Stimulated activated CD4-positive, alpha-beta T cell treated with anti-CD3 and anti-CD28 coated beads, Interleukin-2, amount 100 ng/mL, for 48 hours (primary cell): ENCODE data around the gene AKAP10.
"Not testable (repeated sequence)": the region's sequence is repeated elsewhere in the genome, so short reads cannot be mapped to it uniquely, and the experiment has no call there.

Experiments
- DNase-seq, 2 donors: peaks; one replicate each; pipeline ENCODE4 v3.0.0-alpha.2; 2020

Gene AKAP10

DNA sequence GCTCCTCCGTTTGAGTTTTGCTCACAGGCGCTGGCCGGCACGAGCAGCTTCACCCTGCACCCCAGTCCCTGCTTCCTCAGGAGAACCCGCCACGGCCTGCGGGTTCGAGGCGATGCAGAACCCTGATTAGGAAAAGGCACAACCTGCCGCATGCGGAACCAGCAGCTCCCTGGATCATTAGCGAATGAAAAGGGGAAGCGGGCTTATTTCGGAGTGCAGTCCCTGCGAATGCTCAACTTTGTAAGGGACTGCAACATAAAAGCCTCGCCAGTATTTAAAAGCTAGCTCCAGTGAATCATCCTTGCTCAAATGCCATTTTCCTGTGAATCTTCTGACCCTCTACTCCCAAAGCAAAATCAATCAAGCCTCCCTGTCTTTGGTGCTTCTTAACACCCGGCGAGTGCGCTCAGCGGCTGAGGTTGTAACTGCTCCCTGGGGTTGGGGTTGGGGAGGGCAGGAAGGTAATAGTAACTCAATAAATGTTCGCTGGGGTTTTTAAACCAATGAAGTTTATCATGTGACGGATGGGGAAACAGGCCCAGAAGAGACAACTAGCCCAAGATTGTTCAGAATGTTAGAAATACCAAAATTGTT, 678 bp upstream of the AKAP10 start:
- DNase-seq, result peak; percentile 19 to 30

- no peak for DNase-seq
These were observed 2.0 kb downstream of the AKAP10 start for GRCh38 chr17:19975601-19976000.

- no peak for DNase-seq
These were observed 4.5 kb downstream of the AKAP10 start for GRCh38 chr17:19973156-19973555.

- DNase-seq, result not testable (repeated sequence)
These were observed 14.7 kb downstream of the AKAP10 start for GRCh38 chr17:19962954-19963353.

DNA sequence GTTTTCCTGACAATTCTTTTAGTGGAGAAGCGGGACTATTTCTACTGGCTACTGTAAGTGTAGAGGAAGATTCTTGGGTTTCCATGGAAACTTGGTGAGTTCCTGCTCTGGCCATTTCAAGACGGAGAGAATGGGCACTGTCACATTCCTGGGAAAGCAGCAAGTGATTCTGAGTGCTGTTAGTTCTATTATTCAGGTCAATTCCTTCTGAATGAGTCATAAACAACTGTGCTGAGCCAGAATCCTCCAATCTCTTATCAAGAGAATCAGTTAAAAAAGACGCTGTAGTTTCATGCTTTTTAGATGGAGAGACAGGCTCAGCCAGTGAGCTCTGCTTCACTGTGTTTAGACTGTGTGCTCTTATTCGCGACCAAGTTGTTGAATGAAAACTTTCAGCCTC, 19.6 kb downstream of the AKAP10 start:
- no peak for DNase-seq

GRCh38 chr17:19955099-19955498, 22.5 kb downstream of the AKAP10 start:
- DNase-seq, result no peak

DNA sequence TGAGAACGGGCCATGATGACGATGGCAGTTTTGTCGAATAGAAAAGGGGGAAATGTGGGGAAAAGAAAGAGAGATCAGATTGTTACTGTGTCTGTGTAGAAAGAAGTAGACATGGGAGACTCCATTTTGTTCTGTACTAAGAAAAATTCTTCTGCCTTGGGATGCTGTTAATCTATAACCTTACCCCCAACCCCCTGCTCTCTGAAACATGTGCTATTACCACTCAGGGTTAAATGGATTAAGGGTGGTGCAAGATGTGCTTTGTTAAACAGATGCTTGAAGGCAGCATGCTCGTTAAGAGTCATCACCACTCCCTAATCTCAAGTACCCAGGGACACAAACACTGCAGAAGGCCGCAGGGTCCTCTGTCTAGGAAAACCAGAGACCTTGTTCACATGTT, 26.2 kb downstream of the AKAP10 start:
- not testable (repeated sequence) for DNase-seq

DNA sequence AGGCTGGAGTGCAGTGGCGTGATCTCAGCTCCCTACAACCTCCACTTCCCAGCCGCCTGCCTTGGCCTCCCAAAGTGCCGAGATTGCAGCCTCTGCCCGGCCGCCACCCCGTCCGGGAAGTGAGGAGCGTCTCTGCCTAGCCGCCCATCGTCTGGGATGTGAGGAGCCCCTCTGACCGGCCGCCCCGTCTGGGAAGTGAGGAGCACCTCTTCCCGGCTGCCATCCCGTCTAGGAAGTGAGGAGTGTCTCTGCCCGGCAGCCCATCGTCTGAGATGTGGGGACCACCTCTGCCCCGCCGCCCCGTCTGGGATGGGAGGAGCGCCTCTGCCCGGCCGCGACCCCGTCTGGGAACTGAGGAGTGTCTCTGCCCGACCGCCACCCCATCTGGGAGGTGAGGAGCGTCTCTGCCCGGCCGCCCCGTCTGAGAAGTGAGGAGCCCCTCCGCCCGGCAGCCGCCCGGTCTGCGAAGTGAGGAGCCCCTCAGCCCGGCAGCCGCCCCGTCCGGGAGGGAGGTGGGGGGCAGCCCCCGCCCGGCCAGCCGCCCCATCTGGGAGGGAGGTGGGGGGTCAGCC, 26.9 kb downstream of the AKAP10 start:
- not testable (repeated sequence) for DNase-seq

DNA sequence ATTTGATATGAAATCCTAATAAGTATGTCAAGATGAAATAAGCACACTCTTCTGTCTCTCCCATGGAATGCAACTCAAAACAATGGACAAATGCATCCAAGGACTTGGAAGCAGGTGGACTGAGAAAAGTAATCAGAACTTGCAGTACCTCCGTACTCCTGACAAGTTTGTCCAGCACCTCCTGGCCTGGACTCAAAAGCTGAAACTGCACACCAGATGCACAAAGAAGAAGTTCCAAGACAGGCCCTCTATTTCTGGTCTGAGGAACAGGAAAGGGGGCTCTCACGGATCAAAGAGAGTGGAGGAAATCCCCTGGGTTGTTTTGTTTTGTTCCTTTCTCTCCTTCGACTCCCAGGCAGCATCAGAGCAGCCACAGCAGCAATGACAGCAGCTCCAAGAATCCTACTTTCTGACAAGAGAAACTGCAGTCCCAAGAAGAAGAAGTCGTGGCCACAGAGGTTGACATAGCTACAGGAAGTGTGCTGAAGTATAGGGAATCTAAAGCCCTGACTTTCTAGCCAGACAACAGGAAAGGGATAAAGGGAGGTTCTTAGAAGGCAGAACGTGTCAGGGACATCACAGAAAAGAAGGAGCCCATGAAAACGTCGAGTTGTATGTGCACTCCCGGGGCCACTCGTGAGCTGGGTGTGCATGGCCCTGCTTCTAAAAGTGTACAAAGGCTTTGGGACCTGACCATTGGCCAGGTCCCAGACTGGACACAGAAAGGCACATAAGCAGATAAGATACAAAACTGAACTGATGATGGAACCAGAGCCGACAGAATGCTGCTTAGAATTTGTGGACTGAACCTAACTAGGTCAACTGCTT, 29.3 kb downstream of the AKAP10 start:
- no peak for DNase-seq

DNA sequence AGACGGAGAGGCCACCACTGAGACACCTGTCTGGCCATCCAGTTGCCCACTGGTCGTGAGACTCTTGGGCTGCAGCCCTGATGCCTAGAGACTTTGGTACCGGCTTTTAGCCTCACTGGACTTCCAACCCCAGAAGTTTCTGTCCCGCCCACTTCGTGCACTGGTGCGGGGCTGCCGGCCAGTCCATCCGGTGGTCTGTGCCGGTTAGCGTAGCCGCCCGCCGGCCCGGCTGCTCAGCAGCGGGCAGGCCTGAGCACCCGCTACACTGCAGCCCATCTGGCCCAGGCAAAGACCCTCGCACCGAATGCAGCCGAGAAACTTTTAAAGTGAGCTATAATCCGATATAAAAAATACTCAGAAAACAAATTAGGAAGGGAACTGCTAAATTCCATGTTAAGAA, 30.7 kb downstream of the AKAP10 start:
- no peak for DNase-seq

GRCh38 chr17:19945009-19945626, 32.5 kb downstream of the AKAP10 start:
- DNase-seq, result no peak

DNA sequence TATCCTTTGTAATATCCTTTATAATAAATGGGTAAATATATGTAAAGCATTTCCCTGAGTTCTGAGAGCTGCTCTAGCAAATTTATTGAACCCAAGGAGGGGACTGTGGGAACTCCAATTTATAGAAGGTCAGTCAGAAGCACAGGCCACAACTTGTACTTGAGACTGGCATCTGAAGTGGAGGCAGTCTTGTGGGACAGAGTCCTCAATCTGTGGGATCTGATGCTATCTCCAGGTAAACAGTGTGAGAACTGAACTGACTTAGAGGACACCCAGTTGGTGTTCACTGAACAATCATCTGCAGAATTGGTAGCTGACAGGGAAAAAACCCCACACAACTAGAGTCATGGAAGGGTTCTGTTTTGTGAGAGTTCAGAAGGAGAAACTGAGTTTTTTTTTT, 34.0 kb downstream of the AKAP10 start:
- no peak for DNase-seq

DNA sequence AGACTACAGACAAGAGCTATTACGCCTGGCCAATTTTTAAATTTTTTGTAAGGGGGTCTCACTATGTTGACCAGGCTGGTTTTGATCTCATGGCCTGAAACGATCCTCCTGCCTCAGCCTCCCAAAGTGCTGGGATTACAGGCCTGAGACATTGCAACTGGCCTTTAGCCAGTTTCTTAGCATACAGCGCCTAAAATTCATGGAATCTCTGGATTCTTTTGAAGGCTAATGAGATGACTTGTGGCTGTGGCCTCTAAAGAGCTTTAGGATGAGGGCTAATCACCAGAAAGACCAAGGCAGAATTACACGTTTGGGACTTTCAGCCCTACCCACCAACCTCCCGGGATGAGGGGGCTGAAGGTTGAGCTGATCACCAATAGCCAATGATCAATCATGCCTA, 34.6 kb downstream of the AKAP10 start:
- DNase-seq, result no peak

DNA sequence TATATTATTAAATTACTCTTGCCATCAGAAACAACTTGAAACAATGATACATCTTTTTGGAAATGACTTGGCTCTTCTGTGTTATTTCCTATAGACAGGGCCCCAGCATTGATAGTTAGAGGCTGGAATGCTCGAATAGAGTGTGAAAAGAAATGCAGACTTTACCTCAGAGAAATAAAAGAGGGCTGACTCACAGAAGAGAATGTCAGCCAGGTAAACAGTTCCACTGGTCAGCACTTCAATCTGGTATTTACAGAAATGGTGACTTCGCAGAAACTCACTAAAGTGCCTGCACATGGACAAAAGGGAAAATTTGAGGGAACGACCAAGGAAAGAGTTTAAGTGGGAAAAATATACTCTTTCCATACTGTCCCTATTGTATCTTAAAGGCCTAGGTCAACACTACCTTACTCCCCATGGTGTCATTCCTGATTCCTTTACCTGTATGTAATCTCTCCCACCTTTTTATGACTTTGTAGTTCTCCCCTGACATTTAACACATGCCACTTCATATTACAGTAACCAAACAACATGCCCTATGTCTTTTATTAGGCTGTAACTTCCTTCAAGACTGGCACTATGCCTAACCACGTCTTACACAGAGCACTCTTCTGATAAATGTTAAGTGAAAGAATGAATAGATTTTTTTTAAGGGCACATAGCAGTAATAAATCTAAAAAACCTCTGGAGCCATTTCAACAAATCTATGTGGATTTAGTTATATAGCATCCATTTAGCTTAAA, 36.7 kb downstream of the AKAP10 start:
- no peak for DNase-seq

DNA sequence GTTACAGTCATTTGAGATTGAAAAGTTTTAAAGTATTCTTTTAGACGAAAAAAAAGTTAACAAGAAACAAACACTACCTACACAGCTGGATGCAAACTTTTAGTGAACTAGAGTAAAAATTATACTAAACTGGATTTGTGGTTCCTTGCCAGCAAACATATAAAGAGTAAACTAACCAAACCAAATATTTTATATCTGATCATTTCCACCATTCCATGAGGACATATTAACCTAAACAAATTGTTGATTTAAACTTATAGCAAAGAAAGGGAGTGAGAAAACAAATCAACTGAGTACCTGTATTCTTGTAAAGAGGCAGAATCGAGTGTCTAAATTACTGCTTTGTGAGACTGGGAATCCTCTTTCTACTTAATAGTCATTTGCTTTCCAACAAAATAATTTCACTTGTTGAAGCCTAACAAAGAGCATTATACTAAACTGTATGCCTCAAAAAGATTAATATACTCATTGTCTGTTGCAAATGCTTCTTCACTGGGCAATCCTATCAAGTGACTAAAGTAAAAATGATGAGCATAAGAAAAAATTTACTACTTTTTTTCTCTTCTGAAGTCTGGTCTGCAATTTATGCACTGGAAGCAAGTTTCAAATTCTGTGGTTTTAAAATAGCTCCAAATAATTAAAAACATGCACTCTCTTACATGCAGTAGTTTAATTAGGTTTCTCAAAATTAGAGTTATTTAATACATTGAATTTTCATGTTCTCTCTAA, 37.5 kb downstream of the AKAP10 start:
- no peak for DNase-seq

DNA sequence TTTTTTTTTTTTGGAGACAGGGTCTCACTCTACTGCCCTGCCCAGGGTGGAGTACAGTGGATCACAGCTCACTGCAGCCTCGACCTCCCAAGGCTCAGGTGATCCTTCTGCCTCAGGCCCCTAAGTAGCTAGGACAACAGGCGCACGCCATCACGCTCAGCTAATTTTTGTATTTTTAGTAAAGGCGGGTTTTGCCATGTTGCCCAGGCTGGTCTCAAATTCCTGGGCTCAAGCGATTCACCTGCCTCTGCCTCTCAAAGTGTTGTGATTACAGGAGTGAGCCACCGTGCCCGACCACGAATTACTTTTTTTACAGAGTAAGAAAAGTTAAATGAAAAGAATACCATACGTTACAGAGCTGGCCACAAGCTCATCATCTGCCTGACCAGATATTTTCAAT, 38.9 kb downstream of the AKAP10 start:
- DNase-seq, result no peak

- no peak for DNase-seq
These were observed 40.1 kb downstream of the AKAP10 start for GRCh38 chr17:19937522-19937921.

- no peak for DNase-seq
These were observed 42.5 kb downstream of the AKAP10 start for GRCh38 chr17:19935169-19935568.

DNA sequence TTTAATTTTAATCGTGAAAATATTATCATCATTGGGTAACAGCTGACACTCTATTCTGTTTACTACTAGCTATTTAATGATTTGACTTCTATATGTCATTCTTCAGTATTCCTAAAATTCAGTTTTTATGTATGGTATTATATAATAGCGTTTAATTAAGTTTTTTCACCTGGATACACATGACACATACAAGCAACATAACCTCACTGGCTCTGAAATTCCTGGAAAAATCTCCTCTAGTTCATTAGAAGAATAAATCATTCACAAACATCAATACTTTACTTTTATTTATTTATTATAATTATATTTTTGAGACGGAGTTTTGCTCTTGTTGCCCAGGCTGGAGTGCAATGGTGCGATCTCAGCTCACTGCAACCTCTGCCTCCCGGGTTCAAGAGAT, 44.0 kb downstream of the AKAP10 start:
- no peak for DNase-seq

DNA sequence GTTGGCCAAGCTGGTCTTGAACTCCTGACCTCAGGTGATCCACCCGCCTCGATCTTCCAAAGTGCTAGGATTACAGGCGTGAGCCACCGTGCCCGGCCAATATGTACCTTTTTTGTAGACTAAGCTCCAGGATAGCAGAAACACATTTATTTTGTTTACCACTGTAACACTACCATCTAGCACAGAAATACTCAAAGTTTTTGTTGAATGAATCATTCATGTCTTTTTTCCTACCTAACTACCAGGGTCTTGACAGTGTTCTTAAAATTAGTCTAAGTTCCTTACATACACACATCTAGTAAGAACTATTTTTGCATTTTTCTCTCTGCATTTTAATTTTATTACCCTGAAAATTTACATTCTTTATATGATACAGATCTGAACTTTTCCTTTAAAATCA, 44.4 kb downstream of the AKAP10 start:
- DNase-seq, result no peak

- DNase-seq, result no peak
These were observed 49.3 kb downstream of the AKAP10 start for GRCh38 chr17:19928299-19928698.

GRCh38 chr17:19915245-19915978, 62.2 kb downstream of the AKAP10 start:
- DNase-seq, result no peak
